Frontal cortex (tissue), 4 donors: ENCODE data around the gene POFUT2. TPM values are rescaled to one million over a fixed set of nuclear protein-coding genes. Genes with fewer than 3 reads are reported as not detected.

Experiments used
- DNase-seq, 2 donors: peaks; one replicate each; pipeline ENCODE4 v3.0.0; 2012; ENCODE audit warnings: low spot score in 2 of 2
- FAIRE-seq: peaks from 2 replicates; lab custom pipeline; 2012; peaks lifted over from hg19 to GRCh38; lab: Jason Lieb, UNC
- total RNA-seq: library from RNA; depleted of rRNA; stranded (reverse); fragments of >200 nt; gene quantifications from one replicate; pipeline ENCODE4 v1.2.3, GENCODE V29; 2014
- donor health status: control.
- donor health status: control.
- donor health status: control.

The POFUT2 gene
- total RNA-seq, 1 donor from 2014 or later: 11.0 TPM

- DNase-seq (no peak), FAIRE-seq (no peak)
Measured at GRCh38 chr21:45254460-45254930, 33.2 kb downstream of the POFUT2 start.

- FAIRE-seq (no peak), DNase-seq (no peak)
Measured at GRCh38 chr21:45253633-45254459, 33.8 kb downstream of the POFUT2 start.

GRCh38 chr21:45253180-45253579 is 34.5 kb downstream of the POFUT2 start:
- FAIRE-seq (no peak), DNase-seq (no peak)

- DNase-seq: no peak
- no peak for FAIRE-seq
Measured at GRCh38 chr21:45252448-45252925, 35.2 kb downstream of the POFUT2 start.

GRCh38 chr21:45251635-45252447 is 35.9 kb downstream of the POFUT2 start:
- DNase-seq (no peak), FAIRE-seq (no peak)

- DNase-seq (no peak), FAIRE-seq (no peak)
Measured at GRCh38 chr21:45250914-45251634, 36.6 kb downstream of the POFUT2 start.

- DNase-seq (no peak), FAIRE-seq (no peak)
Measured at GRCh38 chr21:45250272-45250671, 37.4 kb downstream of the POFUT2 start.

- FAIRE-seq: no peak
Measured at GRCh38 chr21:45249626-45250025, 38.1 kb downstream of the POFUT2 start.

GRCh38 chr21:45248893-45249381 is 38.8 kb downstream of the POFUT2 start:
- DNase-seq (peak in 1 of 2 donors; percentile 61), FAIRE-seq (no peak)

More at GRCh38 chr21:45249626-45250025, 38.1 kb downstream of the POFUT2 start:
- DNase-seq: no peak

- DNase-seq: no peak
- no peak for FAIRE-seq
Measured at GRCh38 chr21:45248301-45248892, 39.3 kb downstream of the POFUT2 start.

- no peak for FAIRE-seq
- no peak for DNase-seq
Measured at GRCh38 chr21:45246386-45247320, 41.0 kb downstream of the POFUT2 start.

GRCh38 chr21:45244799-45245340 is 42.8 kb downstream of the POFUT2 start:
- FAIRE-seq (no peak), DNase-seq (no peak)

- FAIRE-seq (no peak), DNase-seq (no peak)
Measured at GRCh38 chr21:45243603-45244002, 44.1 kb downstream of the POFUT2 start.

- FAIRE-seq: no peak
- DNase-seq: no peak
Measured at GRCh38 chr21:45241357-45241756, 46.3 kb downstream of the POFUT2 start.

- FAIRE-seq: no peak
- no peak for DNase-seq
Measured at GRCh38 chr21:45237401-45237800, 50.3 kb downstream of the POFUT2 start.

- FAIRE-seq: no peak
- DNase-seq: no peak
Measured at GRCh38 chr21:45236481-45236880, 51.2 kb downstream of the POFUT2 start.

- FAIRE-seq: no peak
- DNase-seq: no peak
Measured at GRCh38 chr21:45235488-45235887, 52.2 kb downstream of the POFUT2 start.

GRCh38 chr21:45234965-45235364 is 52.7 kb downstream of the POFUT2 start:
- DNase-seq: no peak
- FAIRE-seq: no peak
